DMS79 (cell line): ENCODE results near the gene OR5P2.
"Not testable (repeated sequence)": the region's sequence is repeated elsewhere in the genome, so short reads cannot be mapped to it uniquely, and the experiment has no call there.

Experiments
- DNase-seq: peaks from one replicate; lab custom pipeline; 2025; lab: John Stamatoyannopoulos, UW

The OR5P2 gene

GRCh38 chr11:7796842-7797241 lies at the start of gene OR5P2:
Gene OR5P2 (minus strand): TSS chr11:7796942. CDS start chr11:7796942, 0 bp downstream.
- DNase-seq, result no peak

GRCh38 chr11:7846003-7846402 lies 49.3 kb upstream of the OR5P2 start:
- DNase-seq, result no peak

DNA sequence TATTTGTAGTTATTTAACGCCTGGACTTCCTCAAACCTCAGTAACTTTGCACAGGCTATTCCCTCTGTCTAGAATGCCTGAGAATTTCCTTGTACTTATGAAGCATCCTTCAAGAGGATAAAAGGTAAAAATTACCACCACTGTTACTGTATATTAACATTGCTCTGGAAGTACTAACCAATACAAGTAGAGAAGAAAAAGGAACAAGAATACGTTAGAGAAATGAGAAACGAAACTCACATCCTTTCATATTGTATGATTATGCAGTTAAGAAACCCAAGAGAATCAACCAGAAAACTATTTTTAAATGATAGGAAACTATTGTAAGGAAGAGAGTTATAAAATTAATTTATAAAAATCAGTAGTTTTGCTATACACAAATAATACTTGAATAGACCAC lies 48.2 kb upstream of the OR5P2 start:
- DNase-seq, result no peak

DNA sequence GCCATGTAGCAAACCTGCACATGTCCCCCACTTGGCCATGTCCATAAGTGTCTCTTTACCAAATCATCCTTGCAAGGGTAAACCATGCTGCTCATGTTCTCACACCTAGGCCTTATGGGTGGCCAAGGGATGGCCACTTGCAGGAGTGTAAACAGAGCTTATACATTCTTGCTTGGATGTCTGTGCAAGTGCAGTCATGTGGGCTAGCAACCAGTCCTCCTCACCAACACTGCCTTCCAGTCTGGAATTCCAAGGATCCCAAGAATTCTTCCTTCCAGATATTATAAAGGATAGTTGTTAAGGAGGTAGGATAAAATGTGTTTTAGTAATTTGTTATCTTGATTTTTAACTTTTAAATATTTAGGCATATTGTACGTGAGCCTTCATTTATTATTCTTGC lies 47.8 kb upstream of the OR5P2 start:
- DNase-seq, result no peak

GRCh38 chr11:7840578-7840977 lies 43.8 kb upstream of the OR5P2 start:
- DNase-seq, result no peak

GRCh38 chr11:7833527-7833926 lies 36.8 kb upstream of the OR5P2 start:
- DNase-seq, result no peak

DNA sequence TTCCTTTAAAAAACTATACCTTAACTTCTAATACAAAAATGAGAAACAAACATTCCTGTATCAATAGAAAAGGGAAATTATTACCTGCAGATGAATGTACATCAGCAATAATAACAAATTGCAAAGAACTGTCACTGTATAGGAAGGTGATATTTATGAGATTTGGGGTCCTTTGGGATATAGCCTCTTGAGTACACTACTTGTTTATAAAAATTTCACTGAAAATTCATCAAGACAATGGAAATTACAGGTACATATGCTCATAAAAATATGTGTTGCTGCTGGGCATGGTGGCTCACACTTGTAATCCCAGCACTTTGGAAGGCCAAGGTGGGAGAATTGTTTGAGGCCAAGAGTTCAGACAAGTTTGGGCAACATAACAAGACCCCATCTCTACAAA lies 34.0 kb upstream of the OR5P2 start, which contains the start of gene OR5P3:
Gene OR5P3 (minus strand): TSS at position 101 of the 400 bp plus-strand sequence.
- DNase-seq, result no peak

GRCh38 chr11:7826324-7826723 lies 29.6 kb upstream of the OR5P2 start:
- no peak for DNase-seq

- not testable (repeated sequence) for DNase-seq
Measured at GRCh38 chr11:7820417-7820816, 23.7 kb upstream of the OR5P2 start.

GRCh38 chr11:7814897-7815296 lies 18.2 kb upstream of the OR5P2 start:
- not testable (repeated sequence) for DNase-seq

- not testable (repeated sequence) for DNase-seq
Measured at GRCh38 chr11:7810301-7810700, 13.6 kb upstream of the OR5P2 start.

DNA sequence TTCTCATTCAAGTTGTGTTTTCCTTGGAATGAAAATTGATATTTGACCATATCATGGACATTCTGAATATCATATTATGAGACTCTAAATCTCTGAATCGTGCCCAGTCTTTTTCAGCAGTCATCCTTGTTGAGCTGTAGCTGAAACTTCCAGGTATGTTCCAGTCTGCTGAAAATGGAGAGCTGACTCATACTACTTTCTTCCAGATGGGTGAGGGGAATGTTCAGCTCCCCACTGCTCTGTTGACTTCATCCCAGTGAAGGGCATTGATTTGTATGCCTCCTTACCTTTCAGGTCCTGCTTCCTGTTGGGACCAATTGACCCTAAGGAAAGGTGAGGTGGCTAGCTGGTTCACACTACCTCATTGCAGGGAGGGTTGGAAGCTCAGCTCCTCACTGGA lies 3.5 kb downstream of the OR5P2 start:
- no peak for DNase-seq

DNA sequence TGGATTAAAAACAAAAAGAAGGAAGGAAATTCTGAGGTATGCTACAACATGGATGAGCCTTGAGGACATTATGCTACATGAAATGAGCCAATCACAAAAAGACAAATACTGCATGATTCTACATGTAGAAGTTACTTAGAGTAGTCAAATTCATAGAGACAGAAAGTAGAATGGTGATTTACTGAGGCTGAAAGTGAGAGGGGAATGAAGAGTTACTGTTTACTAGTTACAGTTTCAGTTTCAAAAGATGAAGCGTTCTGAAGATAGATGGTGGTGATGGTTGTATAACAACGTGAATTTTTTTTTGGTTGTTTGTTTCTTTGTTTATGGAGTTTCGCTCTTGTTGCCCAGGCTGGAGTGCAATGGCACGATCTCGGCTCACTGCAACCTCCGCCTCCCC lies 9.5 kb downstream of the OR5P2 start:
- no peak for DNase-seq

DNA sequence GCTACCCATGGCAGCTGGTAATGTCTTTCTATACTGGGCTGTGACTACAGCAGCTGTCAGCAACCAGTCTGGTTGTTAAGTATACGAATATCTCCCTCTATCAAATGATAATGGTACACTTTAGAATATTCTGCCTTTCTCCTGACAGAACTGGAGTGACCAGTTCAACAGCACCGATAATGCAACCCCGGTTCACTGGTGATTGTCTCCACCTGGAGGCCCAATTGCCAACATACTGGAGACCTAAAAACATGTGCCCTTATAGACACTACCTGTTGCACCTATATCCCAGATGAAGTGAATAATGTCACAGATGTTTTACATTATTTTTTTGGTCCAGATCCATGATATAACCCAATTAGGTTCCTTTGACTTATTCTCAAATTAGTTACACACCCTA lies 21.1 kb downstream of the OR5P2 start:
- no peak for DNase-seq

DNA sequence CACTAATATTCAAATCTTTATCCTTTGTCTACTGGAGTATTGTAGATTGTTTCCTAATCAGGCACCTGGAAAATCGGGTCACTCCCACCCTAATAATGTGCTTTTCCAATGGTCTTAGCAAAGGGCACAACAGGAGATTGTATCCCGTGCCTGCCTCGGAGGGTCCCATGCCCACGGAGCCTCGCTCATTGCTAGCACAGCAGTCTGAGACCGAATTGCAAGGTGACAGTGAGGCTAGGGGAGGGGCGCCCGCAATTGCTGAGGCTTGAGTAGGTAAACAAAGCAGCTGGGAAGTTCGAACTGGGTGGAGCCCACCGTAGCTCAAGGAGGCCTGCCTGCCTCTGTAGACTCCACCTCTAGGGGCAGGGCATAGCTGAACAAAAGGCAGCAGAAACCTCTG lies 32.4 kb downstream of the OR5P2 start:
- DNase-seq, result not testable (repeated sequence)

DNA sequence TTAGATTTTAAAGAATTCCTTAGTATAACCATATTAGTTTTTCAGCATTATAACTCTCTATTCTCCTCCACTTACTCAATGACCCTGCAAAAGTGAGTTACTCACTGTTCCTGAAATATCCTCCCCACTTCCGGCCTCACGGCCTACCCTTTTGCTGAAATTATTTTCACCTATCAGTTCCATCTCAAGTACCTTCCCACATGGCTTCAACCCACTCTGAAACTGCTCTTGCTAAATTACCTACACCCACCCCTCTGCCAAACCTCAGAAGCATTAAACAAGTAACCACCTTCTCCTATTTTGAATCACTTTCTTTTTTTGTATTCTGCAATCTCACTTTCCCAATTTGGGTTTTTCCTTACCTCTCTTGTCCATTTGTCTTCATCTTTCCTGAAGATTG lies 37.7 kb downstream of the OR5P2 start:
- DNase-seq, result no peak

- no peak for DNase-seq
Measured at GRCh38 chr11:7749456-7749855, 47.3 kb downstream of the OR5P2 start.
